ENCODE data around the gene NIN.

DNA sequence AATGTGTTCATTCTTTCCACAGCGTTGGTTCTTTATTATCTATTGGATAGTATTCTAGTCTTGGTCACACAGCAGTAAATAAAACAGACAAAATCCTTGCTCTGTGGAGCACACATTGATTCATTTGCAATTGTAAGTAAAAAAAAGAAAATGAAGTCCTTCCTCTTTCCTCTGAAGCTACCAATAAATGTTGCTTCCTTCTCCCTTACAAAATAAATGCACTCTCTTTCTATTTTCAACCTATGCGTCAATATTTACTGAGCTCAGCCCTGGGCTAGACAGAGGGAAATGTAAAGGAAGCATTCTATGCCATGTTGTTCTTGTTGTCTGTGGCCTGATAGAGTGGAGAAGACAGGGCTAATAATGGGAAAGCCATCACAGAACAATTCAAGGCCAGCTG, 43.8 kb upstream of the NIN start:
- TF ChIP-seq ZNF565 (CRISPR knock-in tag; conservative IDR thresholded peaks at IDR 0.05; ENCODE audit: low read depth) (no peak), ESRRG (CRISPR knock-in tag; IDR thresholded peaks at IDR 0.05) (no peak), ARNTL (CRISPR knock-in tag; IDR thresholded peaks at IDR 0.05; ENCODE audit: borderline replicate concordance, low read depth) (no peak), ZNF70 (CRISPR knock-in tag; IDR thresholded peaks at IDR 0.05) (no peak), TOX (CRISPR knock-in tag; IDR thresholded peaks at IDR 0.05; ENCODE audit: borderline replicate concordance) (no peak), TCF4 (CRISPR knock-in tag; IDR thresholded peaks at IDR 0.05; ENCODE audit: borderline replicate concordance) (no peak), ISL1 (CRISPR knock-in tag; IDR thresholded peaks at IDR 0.05) (no peak), PPARA (CRISPR knock-in tag; IDR thresholded peaks at IDR 0.05; ENCODE audit: borderline replicate concordance) (no peak), OSR1 (CRISPR knock-in tag; IDR thresholded peaks at IDR 0.05) (no peak), ZFP30 (CRISPR knock-in tag; IDR thresholded peaks at IDR 0.05) (no peak), RARB (CRISPR knock-in tag; IDR thresholded peaks at IDR 0.05) (no peak)
- TF ChIP-seq, protein P1, sequence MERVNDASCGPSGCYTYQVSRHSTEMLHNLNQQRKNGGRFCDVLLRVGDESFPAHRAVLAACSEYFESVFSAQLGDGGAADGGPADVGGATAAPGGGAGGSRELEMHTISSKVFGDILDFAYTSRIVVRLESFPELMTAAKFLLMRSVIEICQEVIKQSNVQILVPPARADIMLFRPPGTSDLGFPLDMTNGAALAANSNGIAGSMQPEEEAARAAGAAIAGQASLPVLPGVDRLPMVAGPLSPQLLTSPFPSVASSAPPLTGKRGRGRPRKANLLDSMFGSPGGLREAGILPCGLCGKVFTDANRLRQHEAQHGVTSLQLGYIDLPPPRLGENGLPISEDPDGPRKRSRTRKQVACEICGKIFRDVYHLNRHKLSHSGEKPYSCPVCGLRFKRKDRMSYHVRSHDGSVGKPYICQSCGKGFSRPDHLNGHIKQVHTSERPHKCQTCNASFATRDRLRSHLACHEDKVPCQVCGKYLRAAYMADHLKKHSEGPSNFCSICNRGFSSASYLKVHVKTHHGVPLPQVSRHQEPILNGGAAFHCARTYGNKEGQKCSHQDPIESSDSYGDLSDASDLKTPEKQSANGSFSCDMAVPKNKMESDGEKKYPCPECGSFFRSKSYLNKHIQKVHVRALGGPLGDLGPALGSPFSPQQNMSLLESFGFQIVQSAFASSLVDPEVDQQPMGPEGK (CRISPR knock-in tag; IDR thresholded peaks at IDR 0.05; ENCODE audit: borderline replicate concordance): no peak
- TF ChIP-seq, protein P2, sequence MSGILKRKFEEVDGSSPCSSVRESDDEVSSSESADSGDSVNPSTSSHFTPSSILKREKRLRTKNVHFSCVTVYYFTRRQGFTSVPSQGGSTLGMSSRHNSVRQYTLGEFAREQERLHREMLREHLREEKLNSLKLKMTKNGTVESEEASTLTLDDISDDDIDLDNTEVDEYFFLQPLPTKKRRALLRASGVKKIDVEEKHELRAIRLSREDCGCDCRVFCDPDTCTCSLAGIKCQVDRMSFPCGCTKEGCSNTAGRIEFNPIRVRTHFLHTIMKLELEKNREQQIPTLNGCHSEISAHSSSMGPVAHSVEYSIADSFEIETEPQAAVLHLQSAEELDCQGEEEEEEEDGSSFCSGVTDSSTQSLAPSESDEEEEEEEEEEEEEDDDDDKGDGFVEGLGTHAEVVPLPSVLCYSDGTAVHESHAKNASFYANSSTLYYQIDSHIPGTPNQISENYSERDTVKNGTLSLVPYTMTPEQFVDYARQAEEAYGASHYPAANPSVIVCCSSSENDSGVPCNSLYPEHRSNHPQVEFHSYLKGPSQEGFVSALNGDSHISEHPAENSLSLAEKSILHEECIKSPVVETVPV (CRISPR knock-in tag; IDR thresholded peaks at IDR 0.05): no peak
- TF ChIP-seq, protein P3, sequence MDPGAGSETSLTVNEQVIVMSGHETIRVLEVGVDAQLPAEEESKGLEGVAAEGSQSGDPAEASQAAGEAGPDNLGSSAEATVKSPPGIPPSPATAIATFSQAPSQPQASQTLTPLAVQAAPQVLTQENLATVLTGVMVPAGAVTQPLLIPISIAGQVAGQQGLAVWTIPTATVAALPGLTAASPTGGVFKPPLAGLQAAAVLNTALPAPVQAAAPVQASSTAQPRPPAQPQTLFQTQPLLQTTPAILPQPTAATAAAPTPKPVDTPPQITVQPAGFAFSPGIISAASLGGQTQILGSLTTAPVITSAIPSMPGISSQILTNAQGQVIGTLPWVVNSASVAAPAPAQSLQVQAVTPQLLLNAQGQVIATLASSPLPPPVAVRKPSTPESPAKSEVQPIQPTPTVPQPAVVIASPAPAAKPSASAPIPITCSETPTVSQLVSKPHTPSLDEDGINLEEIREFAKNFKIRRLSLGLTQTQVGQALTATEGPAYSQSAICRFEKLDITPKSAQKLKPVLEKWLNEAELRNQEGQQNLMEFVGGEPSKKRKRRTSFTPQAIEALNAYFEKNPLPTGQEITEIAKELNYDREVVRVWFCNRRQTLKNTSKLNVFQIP (CRISPR knock-in tag; IDR thresholded peaks at IDR 0.05; ENCODE audit: borderline replicate concordance, low read depth): no peak

Data from SK-N-SH treated with all-trans-retinoic acid at 6 μM for 48 hours (cell line).